SK-N-SH (cell line): ENCODE measurements around the gene MLLT3.

ENCODE experiments used
- ELF1 ChIP-seq: IDR thresholded peaks from 2 replicates; pipeline ENCODE4 v1.4.0; 2012
- EP300 ChIP-seq, 2 experiments: IDR thresholded peaks; 2 replicates each; pipeline versions ENCODE4 v1.4.0 to v1.6.1; 2012; ENCODE audit warnings: borderline replicate concordance in 1 of 2, low read depth in 1 of 2, low read length in 1 of 2
- FOXM1 ChIP-seq: IDR thresholded peaks from 2 replicates; pipeline ENCODE4 v1.4.0; 2012; ENCODE audit warnings: low read depth, mild to moderate bottlenecking
- GABPA ChIP-seq: IDR thresholded peaks from 2 replicates; pipeline ENCODE4 v1.4.0; 2012; ENCODE audit warnings: low read depth, mild to moderate bottlenecking
- JUND ChIP-seq: IDR thresholded peaks from 2 replicates; pipeline ENCODE4 v1.4.0; 2012
- MXI1 ChIP-seq: IDR thresholded peaks from 2 replicates; pipeline ENCODE4 v1.6.1; 2012; ENCODE audit warnings: mild to moderate bottlenecking, low read depth, low read length, improper control_type of control experiment
- NRF1 ChIP-seq: IDR thresholded peaks from 2 replicates; pipeline ENCODE4 v1.6.1; 2012; ENCODE audit warnings: low read depth, mild to moderate bottlenecking, low read length
- POLR2AphosphoS5 ChIP-seq: IDR thresholded peaks from 2 replicates; pipeline ENCODE4 v1.6.1; 2012; ENCODE audit warnings: low read depth, low read length
- SIN3A ChIP-seq: IDR thresholded peaks from 2 replicates; pipeline ENCODE4 v1.6.1; 2012; ENCODE audit warnings: low read depth, mild to moderate bottlenecking, low read length, moderate library complexity, borderline replicate concordance
- TCF12 ChIP-seq: IDR thresholded peaks from 2 replicates; pipeline ENCODE4 v1.4.0; 2012
- TF ChIP-seq, protein P1 (sequence below): IDR thresholded peaks from 2 replicates; pipeline ENCODE4 v1.4.0; 2012; ENCODE audit warnings: low read depth, borderline replicate concordance
- TF ChIP-seq, protein P2 (sequence below): fragments of 200-600 bp; sonication (generic); IDR thresholded peaks from 2 replicates; pipeline ENCODE4 v1.6.1; 2017; ENCODE audit warnings: antibody characterized with exemption, mild to moderate bottlenecking, moderate library complexity
- TF ChIP-seq, protein P3 (sequence below): IDR thresholded peaks from 2 replicates; pipeline ENCODE4 v1.6.1; 2012; ENCODE audit warnings: mild to moderate bottlenecking, low read depth, low read length, moderate library complexity

DNA sequence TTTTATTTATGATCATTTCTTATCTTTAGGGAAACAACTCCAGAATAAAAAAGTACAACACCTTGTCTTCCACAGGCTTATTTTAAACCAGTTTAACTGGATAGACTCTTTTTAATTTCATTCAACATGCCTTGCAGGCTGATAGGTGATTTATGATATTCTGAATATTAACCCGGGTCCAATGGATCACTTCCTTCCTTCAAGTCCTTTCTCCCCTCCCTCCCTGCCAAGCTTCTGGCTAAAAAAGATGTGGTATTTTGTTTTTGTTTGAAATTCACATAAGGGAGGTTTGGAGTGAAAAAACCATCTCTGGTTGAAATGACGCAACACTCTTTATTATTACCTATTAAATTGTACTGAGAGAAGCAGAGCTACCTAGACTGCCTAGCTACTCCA lies 265.3 kb downstream of the MLLT3 start:
- TF ChIP-seq POLR2AphosphoS5: no peak
- no peak for TF ChIP-seq GABPA
- no peak for TF ChIP-seq NRF1
- TF ChIP-seq, protein P1, sequence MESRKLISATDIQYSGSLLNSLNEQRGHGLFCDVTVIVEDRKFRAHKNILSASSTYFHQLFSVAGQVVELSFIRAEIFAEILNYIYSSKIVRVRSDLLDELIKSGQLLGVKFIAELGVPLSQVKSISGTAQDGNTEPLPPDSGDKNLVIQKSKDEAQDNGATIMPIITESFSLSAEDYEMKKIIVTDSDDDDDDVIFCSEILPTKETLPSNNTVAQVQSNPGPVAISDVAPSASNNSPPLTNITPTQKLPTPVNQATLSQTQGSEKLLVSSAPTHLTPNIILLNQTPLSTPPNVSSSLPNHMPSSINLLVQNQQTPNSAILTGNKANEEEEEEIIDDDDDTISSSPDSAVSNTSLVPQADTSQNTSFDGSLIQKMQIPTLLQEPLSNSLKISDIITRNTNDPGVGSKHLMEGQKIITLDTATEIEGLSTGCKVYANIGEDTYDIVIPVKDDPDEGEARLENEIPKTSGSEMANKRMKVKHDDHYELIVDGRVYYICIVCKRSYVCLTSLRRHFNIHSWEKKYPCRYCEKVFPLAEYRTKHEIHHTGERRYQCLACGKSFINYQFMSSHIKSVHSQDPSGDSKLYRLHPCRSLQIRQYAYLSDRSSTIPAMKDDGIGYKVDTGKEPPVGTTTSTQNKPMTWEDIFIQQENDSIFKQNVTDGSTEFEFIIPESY: no peak
- TF ChIP-seq, protein P2, sequence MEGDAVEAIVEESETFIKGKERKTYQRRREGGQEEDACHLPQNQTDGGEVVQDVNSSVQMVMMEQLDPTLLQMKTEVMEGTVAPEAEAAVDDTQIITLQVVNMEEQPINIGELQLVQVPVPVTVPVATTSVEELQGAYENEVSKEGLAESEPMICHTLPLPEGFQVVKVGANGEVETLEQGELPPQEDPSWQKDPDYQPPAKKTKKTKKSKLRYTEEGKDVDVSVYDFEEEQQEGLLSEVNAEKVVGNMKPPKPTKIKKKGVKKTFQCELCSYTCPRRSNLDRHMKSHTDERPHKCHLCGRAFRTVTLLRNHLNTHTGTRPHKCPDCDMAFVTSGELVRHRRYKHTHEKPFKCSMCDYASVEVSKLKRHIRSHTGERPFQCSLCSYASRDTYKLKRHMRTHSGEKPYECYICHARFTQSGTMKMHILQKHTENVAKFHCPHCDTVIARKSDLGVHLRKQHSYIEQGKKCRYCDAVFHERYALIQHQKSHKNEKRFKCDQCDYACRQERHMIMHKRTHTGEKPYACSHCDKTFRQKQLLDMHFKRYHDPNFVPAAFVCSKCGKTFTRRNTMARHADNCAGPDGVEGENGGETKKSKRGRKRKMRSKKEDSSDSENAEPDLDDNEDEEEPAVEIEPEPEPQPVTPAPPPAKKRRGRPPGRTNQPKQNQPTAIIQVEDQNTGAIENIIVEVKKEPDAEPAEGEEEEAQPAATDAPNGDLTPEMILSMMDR: no peak
- no peak for TF ChIP-seq MXI1
- TF ChIP-seq, protein P3, sequence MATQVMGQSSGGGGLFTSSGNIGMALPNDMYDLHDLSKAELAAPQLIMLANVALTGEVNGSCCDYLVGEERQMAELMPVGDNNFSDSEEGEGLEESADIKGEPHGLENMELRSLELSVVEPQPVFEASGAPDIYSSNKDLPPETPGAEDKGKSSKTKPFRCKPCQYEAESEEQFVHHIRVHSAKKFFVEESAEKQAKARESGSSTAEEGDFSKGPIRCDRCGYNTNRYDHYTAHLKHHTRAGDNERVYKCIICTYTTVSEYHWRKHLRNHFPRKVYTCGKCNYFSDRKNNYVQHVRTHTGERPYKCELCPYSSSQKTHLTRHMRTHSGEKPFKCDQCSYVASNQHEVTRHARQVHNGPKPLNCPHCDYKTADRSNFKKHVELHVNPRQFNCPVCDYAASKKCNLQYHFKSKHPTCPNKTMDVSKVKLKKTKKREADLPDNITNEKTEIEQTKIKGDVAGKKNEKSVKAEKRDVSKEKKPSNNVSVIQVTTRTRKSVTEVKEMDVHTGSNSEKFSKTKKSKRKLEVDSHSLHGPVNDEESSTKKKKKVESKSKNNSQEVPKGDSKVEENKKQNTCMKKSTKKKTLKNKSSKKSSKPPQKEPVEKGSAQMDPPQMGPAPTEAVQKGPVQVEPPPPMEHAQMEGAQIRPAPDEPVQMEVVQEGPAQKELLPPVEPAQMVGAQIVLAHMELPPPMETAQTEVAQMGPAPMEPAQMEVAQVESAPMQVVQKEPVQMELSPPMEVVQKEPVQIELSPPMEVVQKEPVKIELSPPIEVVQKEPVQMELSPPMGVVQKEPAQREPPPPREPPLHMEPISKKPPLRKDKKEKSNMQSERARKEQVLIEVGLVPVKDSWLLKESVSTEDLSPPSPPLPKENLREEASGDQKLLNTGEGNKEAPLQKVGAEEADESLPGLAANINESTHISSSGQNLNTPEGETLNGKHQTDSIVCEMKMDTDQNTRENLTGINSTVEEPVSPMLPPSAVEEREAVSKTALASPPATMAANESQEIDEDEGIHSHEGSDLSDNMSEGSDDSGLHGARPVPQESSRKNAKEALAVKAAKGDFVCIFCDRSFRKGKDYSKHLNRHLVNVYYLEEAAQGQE: no peak
- TF ChIP-seq ELF1: no peak
- TF ChIP-seq EP300 (IDR thresholded peaks at IDR 0.05; ENCODE audit: borderline replicate concordance in 1 of 2, low read depth in 1 of 2, low read length in 1 of 2): no peak
- no peak for TF ChIP-seq TCF12
- TF ChIP-seq JUND: no peak
- no peak for TF ChIP-seq FOXM1
- TF ChIP-seq SIN3A: no peak
